ENCODE measurements around the gene CDO1. TPM values are rescaled to one million over a fixed set of nuclear protein-coding genes. Genes with fewer than 3 reads are reported as not detected.

Gene CDO1
- total RNA-seq, 2 donors from 2014 or later, result not detected

- DNase-seq (no peak), ATAC-seq (no peak)
- Mint-ChIP-seq H3K4me1 (no peaks in the 10 kb centered on the region), H3K4me3 (no peak overlapping the region), H3K27me3 (peaks cover 55% of the 10 kb centered on the region), H3K36me3 (ENCODE audit: low read depth) (no peaks in the 10 kb centered on the region), H3K27ac (no peak overlapping the region)
- H3K9me3 ChIP-seq (ENCODE audit: control insufficient read depth, low read length, poor library complexity, severe bottlenecking), result no peaks in the 10 kb centered on the region
These were observed 18.2 kb downstream of the CDO1 start for GRCh38 chr5:115798252-115798651.

GRCh38 chr5:115796656-115797055, 19.8 kb downstream of the CDO1 start:
- no peak overlapping the region for H3K27ac Mint-ChIP-seq
- no peaks in the 10 kb centered on the region for H3K4me1 Mint-ChIP-seq
- ATAC-seq (no peak), DNase-seq (no peak)
- peaks cover 54% of the 10 kb centered on the region for H3K27me3 Mint-ChIP-seq
- H3K9me3 ChIP-seq (ENCODE audit: control insufficient read depth, low read length, poor library complexity, severe bottlenecking), result no peaks in the 10 kb centered on the region
- H3K36me3 Mint-ChIP-seq (ENCODE audit: low read depth), result peaks cover 4% of the 10 kb centered on the region
- no peak overlapping the region for H3K4me3 Mint-ChIP-seq

GRCh38 chr5:115795700-115796099, 20.8 kb downstream of the CDO1 start:
- Mint-ChIP-seq H3K27me3 (peaks cover 61% of the 10 kb centered on the region), H3K4me1 (no peaks in the 10 kb centered on the region), H3K27ac (no peak overlapping the region), H3K36me3 (ENCODE audit: low read depth) (peaks cover 4% of the 10 kb centered on the region), H3K4me3 (no peak overlapping the region)
- H3K9me3 ChIP-seq (ENCODE audit: control insufficient read depth, low read length, poor library complexity, severe bottlenecking), result no peaks in the 10 kb centered on the region
- DNase-seq (no peak), ATAC-seq (no peak)

DNA sequence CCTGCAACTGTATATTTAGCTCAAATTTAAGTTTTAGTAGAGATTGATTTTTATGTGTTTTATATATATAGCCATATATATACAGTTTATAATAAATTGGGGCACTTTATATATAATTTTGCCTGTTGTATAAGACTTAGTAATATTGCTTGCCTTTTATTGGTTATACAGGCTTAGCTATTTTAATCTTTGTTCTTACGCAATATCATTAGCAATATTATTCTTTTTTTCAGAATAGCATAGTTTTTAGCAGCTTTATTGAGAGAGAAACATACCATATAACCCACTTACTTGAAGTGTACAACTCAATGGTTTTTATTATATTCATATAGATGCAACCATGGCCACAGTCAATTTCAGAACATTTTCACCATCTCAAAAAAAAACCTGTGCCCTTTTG, 28.0 kb downstream of the CDO1 start:
- Mint-ChIP-seq H3K36me3 (ENCODE audit: low read depth) (peaks cover 4% of the 10 kb centered on the region), H3K4me1 (peaks cover 4% of the 10 kb centered on the region), H3K27me3 (peaks cover 62% of the 10 kb centered on the region), H3K27ac (no peak overlapping the region), H3K4me3 (no peak overlapping the region)
- DNase-seq, result no peak
- ATAC-seq, result no peak
- H3K9me3 ChIP-seq (ENCODE audit: control insufficient read depth, low read length, poor library complexity, severe bottlenecking), result no peaks in the 10 kb centered on the region

GRCh38 chr5:115787426-115787825, 29.0 kb downstream of the CDO1 start:
- H3K9me3 ChIP-seq (ENCODE audit: control insufficient read depth, low read length, poor library complexity, severe bottlenecking), result no peaks in the 10 kb centered on the region
- DNase-seq (no peak), ATAC-seq (no peak)
- no peaks in the 10 kb centered on the region for H3K36me3 Mint-ChIP-seq (ENCODE audit: low read depth)
- no peak overlapping the region for H3K27ac Mint-ChIP-seq
- H3K27me3 Mint-ChIP-seq, result peaks cover 58% of the 10 kb centered on the region
- H3K4me3 Mint-ChIP-seq, result no peak overlapping the region
- peaks cover 4% of the 10 kb centered on the region for H3K4me1 Mint-ChIP-seq

DNA sequence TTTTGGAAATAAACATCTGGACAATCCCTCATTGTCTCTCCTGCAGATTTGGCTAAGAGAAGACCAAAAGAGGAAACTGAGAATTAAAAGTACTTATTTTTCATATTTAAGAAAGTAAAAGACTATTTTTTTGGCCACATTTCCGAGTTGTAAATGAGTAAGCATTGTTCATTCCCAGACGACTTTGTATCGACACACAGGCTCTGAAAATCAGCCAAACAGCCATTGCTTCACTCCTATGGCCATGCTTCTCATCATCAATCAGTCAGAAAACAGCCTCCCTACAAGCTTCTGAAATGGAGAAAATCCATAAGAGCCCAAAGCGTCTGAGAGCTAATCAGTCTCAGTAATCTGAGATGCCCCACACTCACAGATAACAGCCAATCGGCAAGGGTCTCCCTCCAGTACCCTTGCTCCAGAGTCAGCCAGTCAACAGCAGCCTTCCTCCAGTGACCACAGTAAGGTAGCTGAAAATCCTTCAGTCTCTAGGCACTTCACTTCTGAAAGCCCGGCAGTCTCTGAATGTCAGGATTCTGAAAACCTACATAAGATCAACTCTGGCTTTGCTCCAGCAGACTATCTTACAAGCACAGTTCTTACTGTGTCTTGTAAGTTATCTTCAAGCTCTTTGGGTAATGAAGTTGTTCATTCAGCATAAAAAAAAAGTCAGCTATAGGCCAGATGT, 30.9 kb downstream of the CDO1 start:
- H3K27me3 Mint-ChIP-seq, result peaks cover 64% of the 10 kb centered on the region
- H3K27ac Mint-ChIP-seq, result no peak overlapping the region
- H3K4me1 Mint-ChIP-seq, result peaks cover 4% of the 10 kb centered on the region
- H3K36me3 Mint-ChIP-seq (ENCODE audit: low read depth), result no peaks in the 10 kb centered on the region
- H3K9me3 ChIP-seq (ENCODE audit: control insufficient read depth, low read length, poor library complexity, severe bottlenecking), result no peaks in the 10 kb centered on the region
- no peak overlapping the region for H3K4me3 Mint-ChIP-seq
- no peak for DNase-seq
- ATAC-seq, result no peak

GRCh38 chr5:115778417-115778816, 38.0 kb downstream of the CDO1 start:
- H3K9me3 ChIP-seq (ENCODE audit: control insufficient read depth, low read length, poor library complexity, severe bottlenecking), result no peaks in the 10 kb centered on the region
- DNase-seq (no peak), ATAC-seq (no peak)
- Mint-ChIP-seq H3K4me1 (peaks cover 3% of the 10 kb centered on the region), H3K36me3 (ENCODE audit: low read depth) (no peaks in the 10 kb centered on the region), H3K27ac (no peak overlapping the region), H3K27me3 (peaks cover 34% of the 10 kb centered on the region), H3K4me3 (no peak overlapping the region)

DNA sequence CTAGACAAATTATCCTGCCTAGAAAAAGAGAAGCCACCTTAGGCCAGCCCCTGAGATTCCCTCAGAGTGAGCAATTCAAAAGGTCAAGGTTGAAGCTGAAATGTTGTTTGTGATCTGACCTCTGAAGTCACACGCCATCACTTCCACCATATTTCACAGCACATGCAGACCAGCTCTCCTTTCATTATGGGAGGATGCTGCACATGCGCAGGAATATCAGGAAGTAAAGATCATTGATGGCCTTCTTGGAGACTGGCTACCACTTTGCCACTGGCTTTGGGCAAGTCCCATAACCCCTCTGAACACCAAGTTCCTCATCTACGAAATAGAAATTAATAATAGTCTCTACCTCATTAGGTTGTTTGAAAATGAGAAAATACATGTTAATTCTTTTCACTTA, 39.5 kb downstream of the CDO1 start:
- Mint-ChIP-seq H3K27me3 (peaks cover 28% of the 10 kb centered on the region), H3K36me3 (ENCODE audit: low read depth) (no peaks in the 10 kb centered on the region), H3K27ac (no peak overlapping the region), H3K4me3 (no peak overlapping the region), H3K4me1 (peaks cover 2% of the 10 kb centered on the region)
- ATAC-seq (no peak), DNase-seq (no peak)
- H3K9me3 ChIP-seq (ENCODE audit: control insufficient read depth, low read length, poor library complexity, severe bottlenecking), result no peaks in the 10 kb centered on the region

DNA sequence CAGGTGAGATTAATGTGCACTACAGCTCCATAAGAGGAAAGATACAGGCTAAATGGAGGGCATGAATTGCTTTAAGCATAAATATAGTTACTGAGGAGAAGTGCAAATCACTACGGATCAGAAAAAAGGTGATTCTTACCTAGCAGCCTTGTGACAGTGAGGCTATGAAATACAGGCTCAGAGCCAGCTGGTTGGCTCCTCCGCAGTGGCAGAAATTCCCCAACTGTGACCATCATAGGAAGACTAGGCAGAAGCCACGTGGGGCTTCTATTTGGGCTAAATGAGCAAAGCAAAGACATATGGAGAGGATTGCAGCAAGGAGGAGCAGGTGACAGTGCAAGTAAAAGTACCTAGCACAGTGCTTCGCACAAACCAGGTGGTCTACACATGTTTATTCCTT, 40.5 kb downstream of the CDO1 start:
- no peaks in the 10 kb centered on the region for H3K36me3 Mint-ChIP-seq (ENCODE audit: low read depth)

GRCh38 chr5:115774684-115775083, 41.8 kb downstream of the CDO1 start:
- peaks cover 2% of the 10 kb centered on the region for H3K4me1 Mint-ChIP-seq
- no peaks in the 10 kb centered on the region for H3K9me3 ChIP-seq (ENCODE audit: control insufficient read depth, low read length, poor library complexity, severe bottlenecking)
- H3K27ac Mint-ChIP-seq, result no peak overlapping the region
- DNase-seq (no peak), ATAC-seq (no peak)
- peaks cover 19% of the 10 kb centered on the region for H3K27me3 Mint-ChIP-seq
- H3K36me3 Mint-ChIP-seq (ENCODE audit: low read depth), result no peaks in the 10 kb centered on the region
- H3K4me3 Mint-ChIP-seq, result no peak overlapping the region

More for the DNA sequence above, 40.5 kb downstream of the CDO1 start:
- peaks cover 2% of the 10 kb centered on the region for H3K4me1 Mint-ChIP-seq
- H3K27me3 Mint-ChIP-seq, result peaks cover 26% of the 10 kb centered on the region
- H3K4me3 Mint-ChIP-seq, result no peak overlapping the region
- no peak overlapping the region for H3K27ac Mint-ChIP-seq
- no peaks in the 10 kb centered on the region for H3K9me3 ChIP-seq (ENCODE audit: control insufficient read depth, low read length, poor library complexity, severe bottlenecking)
- ATAC-seq (no peak), DNase-seq (no peak)

GRCh38 chr5:115772731-115773475, 43.6 kb downstream of the CDO1 start:
- no peaks in the 10 kb centered on the region for H3K9me3 ChIP-seq (ENCODE audit: control insufficient read depth, low read length, poor library complexity, severe bottlenecking)
- Mint-ChIP-seq H3K36me3 (ENCODE audit: low read depth) (peaks cover 2% of the 10 kb centered on the region), H3K27ac (no peak overlapping the region), H3K27me3 (peaks cover 26% of the 10 kb centered on the region), H3K4me3 (no peak overlapping the region), H3K4me1 (peaks cover 2% of the 10 kb centered on the region)
- no peak for ATAC-seq
- DNase-seq, result no peak

DNA sequence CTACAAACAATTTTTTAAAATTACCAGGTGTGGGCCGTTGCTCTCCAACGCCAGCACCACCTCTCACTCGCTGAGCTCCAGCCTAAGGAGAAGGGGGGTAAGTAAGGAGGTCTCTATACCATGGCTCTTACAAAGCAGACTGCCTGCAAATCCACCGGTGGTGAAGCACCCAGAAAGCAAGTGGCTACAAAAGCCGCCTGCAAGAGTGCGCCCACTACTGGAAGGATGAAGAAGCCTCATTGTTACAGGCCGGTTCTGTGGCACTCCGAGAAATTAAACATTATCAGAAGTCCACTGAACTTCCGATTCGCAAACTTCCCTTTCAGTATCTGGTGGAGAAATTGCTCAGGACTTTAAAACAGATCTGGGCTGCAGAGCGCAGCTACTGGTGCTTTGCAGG, 46.0 kb downstream of the CDO1 start:
- peaks cover 21% of the 10 kb centered on the region for H3K27me3 Mint-ChIP-seq
- ATAC-seq (no peak), DNase-seq (no peak)
- no peak overlapping the region for H3K27ac Mint-ChIP-seq
- H3K36me3 Mint-ChIP-seq (ENCODE audit: low read depth), result peaks cover 2% of the 10 kb centered on the region
- no peaks in the 10 kb centered on the region for H3K4me1 Mint-ChIP-seq
- H3K9me3 ChIP-seq (ENCODE audit: control insufficient read depth, low read length, poor library complexity, severe bottlenecking), result no peaks in the 10 kb centered on the region
- no peak overlapping the region for H3K4me3 Mint-ChIP-seq

- no peaks in the 10 kb centered on the region for H3K4me1 Mint-ChIP-seq
- no peak for ATAC-seq
- no peak overlapping the region for H3K4me3 Mint-ChIP-seq
- no peaks in the 10 kb centered on the region for H3K9me3 ChIP-seq (ENCODE audit: control insufficient read depth, low read length, poor library complexity, severe bottlenecking)
- peaks cover 2% of the 10 kb centered on the region for H3K36me3 Mint-ChIP-seq (ENCODE audit: low read depth)
- DNase-seq, result no peak
- no peak overlapping the region for H3K27ac Mint-ChIP-seq
- H3K27me3 Mint-ChIP-seq, result peaks cover 17% of the 10 kb centered on the region
These were observed 49.0 kb downstream of the CDO1 start for GRCh38 chr5:115767424-115767823.

DNA sequence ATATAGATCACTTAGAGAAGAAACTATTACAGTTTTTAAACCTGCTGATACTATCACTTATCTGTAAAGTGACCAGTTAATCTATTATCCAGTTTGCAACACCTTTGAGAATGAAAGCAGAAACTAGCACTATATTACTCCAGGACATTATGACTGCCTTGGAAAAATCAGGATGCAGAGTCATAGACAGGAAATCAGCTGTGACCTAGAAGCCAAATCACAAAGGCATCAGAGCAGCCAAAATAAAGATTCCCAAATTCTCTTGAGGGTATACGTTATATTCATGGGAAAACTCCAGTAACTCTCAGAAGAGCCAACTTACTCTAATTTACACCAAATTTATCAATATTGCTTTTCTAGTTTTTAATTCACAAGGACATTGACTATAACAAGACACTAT, 49.9 kb downstream of the CDO1 start:
- no peaks in the 10 kb centered on the region for H3K9me3 ChIP-seq (ENCODE audit: control insufficient read depth, low read length, poor library complexity, severe bottlenecking)
- Mint-ChIP-seq H3K27ac (no peak overlapping the region), H3K4me1 (no peaks in the 10 kb centered on the region), H3K4me3 (no peak overlapping the region), H3K27me3 (peaks cover 12% of the 10 kb centered on the region), H3K36me3 (ENCODE audit: low read depth) (peaks cover 2% of the 10 kb centered on the region)
- DNase-seq (no peak), ATAC-seq (no peak)
